ENCODE data around the gene STAT5B.

- TF ChIP-seq, protein P1, sequence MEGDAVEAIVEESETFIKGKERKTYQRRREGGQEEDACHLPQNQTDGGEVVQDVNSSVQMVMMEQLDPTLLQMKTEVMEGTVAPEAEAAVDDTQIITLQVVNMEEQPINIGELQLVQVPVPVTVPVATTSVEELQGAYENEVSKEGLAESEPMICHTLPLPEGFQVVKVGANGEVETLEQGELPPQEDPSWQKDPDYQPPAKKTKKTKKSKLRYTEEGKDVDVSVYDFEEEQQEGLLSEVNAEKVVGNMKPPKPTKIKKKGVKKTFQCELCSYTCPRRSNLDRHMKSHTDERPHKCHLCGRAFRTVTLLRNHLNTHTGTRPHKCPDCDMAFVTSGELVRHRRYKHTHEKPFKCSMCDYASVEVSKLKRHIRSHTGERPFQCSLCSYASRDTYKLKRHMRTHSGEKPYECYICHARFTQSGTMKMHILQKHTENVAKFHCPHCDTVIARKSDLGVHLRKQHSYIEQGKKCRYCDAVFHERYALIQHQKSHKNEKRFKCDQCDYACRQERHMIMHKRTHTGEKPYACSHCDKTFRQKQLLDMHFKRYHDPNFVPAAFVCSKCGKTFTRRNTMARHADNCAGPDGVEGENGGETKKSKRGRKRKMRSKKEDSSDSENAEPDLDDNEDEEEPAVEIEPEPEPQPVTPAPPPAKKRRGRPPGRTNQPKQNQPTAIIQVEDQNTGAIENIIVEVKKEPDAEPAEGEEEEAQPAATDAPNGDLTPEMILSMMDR (IDR thresholded peaks at IDR 0.05; ENCODE audit: low read length), result no peak
- TF ChIP-seq EZH2phosphoT487 (IDR thresholded peaks at IDR 0.05; ENCODE audit: low read length), result no peak
- TF ChIP-seq EZH2 (optimal IDR thresholded peaks at IDR 0.05; ENCODE audit: low read depth, low read length), result no peak
These were observed 39.4 kb upstream of the STAT5B start for GRCh38 chr17:42315402-42316156.

Measured in MM.1S (cell line).